Measurements from ENCODE around the gene ARPC5.

DNA sequence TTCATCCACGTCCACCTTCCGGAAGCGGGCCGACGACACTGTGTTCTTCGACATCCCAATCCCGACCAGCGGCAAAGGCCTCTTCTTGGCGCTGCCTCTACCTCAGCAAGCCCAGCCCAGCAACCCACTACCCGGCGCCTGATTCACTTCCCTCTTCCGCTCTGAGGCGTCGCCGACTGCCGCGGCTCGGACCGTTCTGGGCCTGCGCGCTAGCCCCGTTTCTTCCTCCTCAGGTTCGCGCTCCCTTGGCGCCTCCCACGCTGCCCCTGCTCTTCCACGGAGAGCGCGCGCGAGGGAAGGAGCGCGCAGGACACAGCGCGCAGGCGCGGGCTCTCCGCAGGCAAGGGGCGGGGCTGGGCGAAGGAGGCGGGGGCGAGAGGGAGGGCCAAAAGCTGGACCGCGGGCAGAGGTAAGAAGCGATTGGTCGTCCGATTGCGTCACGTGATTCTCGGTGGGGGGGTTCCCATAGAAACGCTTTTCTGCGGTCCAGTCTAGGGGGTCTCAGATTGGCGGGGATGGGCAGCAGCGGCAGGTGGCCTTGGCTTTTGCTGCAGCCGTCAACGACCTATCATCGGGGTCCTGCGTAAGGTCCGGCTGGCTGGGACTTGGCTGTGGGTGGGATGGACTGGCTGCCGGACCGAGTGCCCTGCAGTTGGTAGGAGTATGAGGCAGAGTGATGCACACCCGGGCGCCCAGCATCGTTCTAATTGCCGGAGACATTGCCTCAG, at the start of gene ARPC5:
- TF ChIP-seq, protein P1, sequence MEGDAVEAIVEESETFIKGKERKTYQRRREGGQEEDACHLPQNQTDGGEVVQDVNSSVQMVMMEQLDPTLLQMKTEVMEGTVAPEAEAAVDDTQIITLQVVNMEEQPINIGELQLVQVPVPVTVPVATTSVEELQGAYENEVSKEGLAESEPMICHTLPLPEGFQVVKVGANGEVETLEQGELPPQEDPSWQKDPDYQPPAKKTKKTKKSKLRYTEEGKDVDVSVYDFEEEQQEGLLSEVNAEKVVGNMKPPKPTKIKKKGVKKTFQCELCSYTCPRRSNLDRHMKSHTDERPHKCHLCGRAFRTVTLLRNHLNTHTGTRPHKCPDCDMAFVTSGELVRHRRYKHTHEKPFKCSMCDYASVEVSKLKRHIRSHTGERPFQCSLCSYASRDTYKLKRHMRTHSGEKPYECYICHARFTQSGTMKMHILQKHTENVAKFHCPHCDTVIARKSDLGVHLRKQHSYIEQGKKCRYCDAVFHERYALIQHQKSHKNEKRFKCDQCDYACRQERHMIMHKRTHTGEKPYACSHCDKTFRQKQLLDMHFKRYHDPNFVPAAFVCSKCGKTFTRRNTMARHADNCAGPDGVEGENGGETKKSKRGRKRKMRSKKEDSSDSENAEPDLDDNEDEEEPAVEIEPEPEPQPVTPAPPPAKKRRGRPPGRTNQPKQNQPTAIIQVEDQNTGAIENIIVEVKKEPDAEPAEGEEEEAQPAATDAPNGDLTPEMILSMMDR (IDR thresholded peaks at IDR 0.05; ENCODE audit: low read length) = no peak
- no peak for TF ChIP-seq EZH2 (IDR thresholded peaks at IDR 0.05; ENCODE audit: borderline replicate concordance, low read length)

Data from OCI-LY1 (cell line).